Liver (tissue), 9 donors: Measurements from ENCODE around the gene SYPL1. TPM values are rescaled to one million over a fixed set of nuclear protein-coding genes. Genes with fewer than 3 reads are reported as not detected.

Source experiments
- DNase-seq: peaks from one replicate; pipeline ENCODE4 v3.0.0-alpha.2; 2017; ENCODE audit warnings: low spot score
- H3K27ac ChIP-seq, 2 donors: one replicate each; pipeline ENCODE4 v1.7.0; 2013; ENCODE audit warnings: inconsistent platforms in 2 of 2, low read length in 2 of 2, control low read depth in 1 of 2, low read depth in 1 of 2, mild to moderate bottlenecking in 1 of 2
- H3K27me3 ChIP-seq, 4 donors: one replicate each; pipeline versions ENCODE4 v1.6.1 to v1.7.0; 2013; ENCODE audit warnings: low read length in 3 of 4, inconsistent platforms in 1 of 4, mild to moderate bottlenecking in 1 of 4, moderate library complexity in 1 of 4; ENCODE audit not compliant: control insufficient read depth in 4 of 4, insufficient read depth in 4 of 4
- H3K36me3 ChIP-seq, 4 donors: one replicate each; pipeline versions ENCODE4 v1.6.1 to v1.7.0; 2013; ENCODE audit warnings: low read length in 3 of 4, mild to moderate bottlenecking in 3 of 4, low read depth in 1 of 4, moderate library complexity in 1 of 4; ENCODE audit not compliant: control insufficient read depth in 4 of 4, insufficient read depth in 3 of 4
- H3K4me1 ChIP-seq, 4 donors: one replicate each; pipeline versions ENCODE4 v1.6.1 to v1.7.0; 2013; ENCODE audit warnings: low read length in 3 of 4, mild to moderate bottlenecking in 3 of 4, moderate library complexity in 1 of 4; ENCODE audit not compliant: control insufficient read depth in 4 of 4, insufficient read depth in 4 of 4
- H3K4me3 ChIP-seq, 3 donors: one replicate each; pipeline versions ENCODE4 v1.6.1 to v1.7.0; 2013; ENCODE audit warnings: low read length in 3 of 3, control low read depth in 1 of 3, low read depth in 1 of 3, mild to moderate bottlenecking in 1 of 3
- H3K9ac ChIP-seq, 2 donors: one replicate each; pipeline ENCODE4 v1.7.0; 2013; ENCODE audit warnings: low read length in 2 of 2, mild to moderate bottlenecking in 2 of 2, moderate library complexity in 2 of 2, control low read depth in 1 of 2, low read depth in 1 of 2
- H3K9me3 ChIP-seq, 4 donors: one replicate each; pipeline versions ENCODE4 v1.6.1 to v1.7.0; 2013; ENCODE audit warnings: low read length in 3 of 4; ENCODE audit not compliant: control insufficient read depth in 4 of 4
- ATF3 ChIP-seq: IDR thresholded peaks from 2 replicates; pipeline ENCODE4 v1.6.1; 2016; ENCODE audit warnings: antibody characterized with exemption
- EGR1 ChIP-seq, 2 donors: IDR thresholded peaks; 2 replicates each; pipeline ENCODE4 v1.6.1; 2016 to 2018; ENCODE audit warnings: antibody characterized with exemption in 2 of 2, low read depth in 2 of 2
- FOXA1 ChIP-seq: IDR thresholded peaks from 2 replicates; pipeline ENCODE4 v1.6.1; 2016; ENCODE audit warnings: antibody characterized with exemption
- FOXA2 ChIP-seq: IDR thresholded peaks from 2 replicates; pipeline ENCODE4 v1.6.1; 2016; ENCODE audit warnings: antibody characterized with exemption
- GABPA ChIP-seq, 2 donors: IDR thresholded peaks in 1 of 2; conservative IDR thresholded peaks in 1 of 2; 2 replicates each; pipeline ENCODE4 v1.6.1; 2016; ENCODE audit warnings: antibody characterized with exemption in 2 of 2, mild to moderate bottlenecking in 1 of 2, moderate library complexity in 1 of 2
- HNF4A ChIP-seq, 2 donors: conservative IDR thresholded peaks; 2 replicates each; pipeline ENCODE4 v1.6.1; 2016; ENCODE audit warnings: antibody characterized with exemption in 2 of 2, mild to moderate bottlenecking in 2 of 2
- HNF4G ChIP-seq: IDR thresholded peaks from 2 replicates; pipeline ENCODE4 v1.6.1; 2016; ENCODE audit warnings: antibody characterized with exemption
- JUND ChIP-seq, 2 donors: IDR thresholded peaks; 2 replicates each; pipeline ENCODE4 v1.6.1; 2016; ENCODE audit warnings: antibody characterized with exemption in 2 of 2
- NR2F2 ChIP-seq: IDR thresholded peaks from 2 replicates; pipeline ENCODE4 v1.6.1; 2016; ENCODE audit warnings: antibody characterized with exemption
- RAD21 ChIP-seq, 2 donors: IDR thresholded peaks; 2 replicates each; pipeline ENCODE4 v1.6.1; 2016; ENCODE audit warnings: antibody characterized with exemption in 2 of 2, mild to moderate bottlenecking in 2 of 2
- REST ChIP-seq: IDR thresholded peaks from 2 replicates; pipeline ENCODE4 v1.6.1; 2016; ENCODE audit warnings: antibody characterized with exemption, mild to moderate bottlenecking
- RXRA ChIP-seq, 2 donors: IDR thresholded peaks; 2 replicates each; pipeline ENCODE4 v1.6.1; 2017 to 2018; ENCODE audit warnings: antibody characterized with exemption in 2 of 2, mild to moderate bottlenecking in 1 of 2
- TAF1 ChIP-seq: conservative IDR thresholded peaks from 2 replicates; pipeline ENCODE4 v1.6.1; 2016; ENCODE audit warnings: antibody characterized with exemption, mild to moderate bottlenecking
- YY1 ChIP-seq: IDR thresholded peaks from 2 replicates; pipeline ENCODE4 v1.6.1; 2016; ENCODE audit warnings: antibody characterized with exemption, mild to moderate bottlenecking
- WGBS: extraction: QIAGEN DNeasy Blood & Tissue Kit; methylation state at CpG from one replicate; pipeline ENCODE4 v1.1.7; 2013; 5-methylcytosine and 5-hydroxymethylcytosine counted together
- polyA plus RNA-seq, 2 donors: library from polyadenylated mRNA; stranded (reverse) in 1 of 2; unstranded in 1 of 2; fragments of 200-250 nt in 1 of 2; fragments of >200 nt in 1 of 2; fragmentation: Nextera tagmentation in 1 of 2; extraction: Ambion mirVana in 1 of 2; gene quantifications; one replicate each; pipeline versions ENCODE4 v1.2.1 to v1.2.3, GENCODE V29; 2013 to 2015
- total RNA-seq, 2 donors: library from RNA; depleted of rRNA; stranded (reverse); fragments of >200 nt; gene quantifications; one replicate each; pipeline ENCODE4 v1.2.3, GENCODE V29; 2014
- TF ChIP-seq, protein P1 (sequence below): IDR thresholded peaks from 2 replicates; pipeline ENCODE4 v1.6.1; 2016; ENCODE audit warnings: antibody characterized with exemption
- TF ChIP-seq, protein P2 (sequence below): fragments of 150-350 bp; IDR thresholded peaks from 2 replicates; pipeline ENCODE4 v1.5.1; 2017; ENCODE audit warnings: improper control_type of control experiment, low read depth, low read length; ENCODE audit not compliant: missing input control
- TF ChIP-seq, protein P3 (sequence below): IDR thresholded peaks from 2 replicates; pipeline ENCODE4 v1.6.1; 2016; ENCODE audit warnings: antibody characterized with exemption
- donor health status: healthy.
- donor health status: healthy.
- donor health status: healthy.
- donor health status: healthy.
- donor health status: healthy.

SYPL1 gene
- total and polyA plus RNA-seq, 4 donors, result 25.5 to 41.2 (median 28.8) TPM

DNA sequence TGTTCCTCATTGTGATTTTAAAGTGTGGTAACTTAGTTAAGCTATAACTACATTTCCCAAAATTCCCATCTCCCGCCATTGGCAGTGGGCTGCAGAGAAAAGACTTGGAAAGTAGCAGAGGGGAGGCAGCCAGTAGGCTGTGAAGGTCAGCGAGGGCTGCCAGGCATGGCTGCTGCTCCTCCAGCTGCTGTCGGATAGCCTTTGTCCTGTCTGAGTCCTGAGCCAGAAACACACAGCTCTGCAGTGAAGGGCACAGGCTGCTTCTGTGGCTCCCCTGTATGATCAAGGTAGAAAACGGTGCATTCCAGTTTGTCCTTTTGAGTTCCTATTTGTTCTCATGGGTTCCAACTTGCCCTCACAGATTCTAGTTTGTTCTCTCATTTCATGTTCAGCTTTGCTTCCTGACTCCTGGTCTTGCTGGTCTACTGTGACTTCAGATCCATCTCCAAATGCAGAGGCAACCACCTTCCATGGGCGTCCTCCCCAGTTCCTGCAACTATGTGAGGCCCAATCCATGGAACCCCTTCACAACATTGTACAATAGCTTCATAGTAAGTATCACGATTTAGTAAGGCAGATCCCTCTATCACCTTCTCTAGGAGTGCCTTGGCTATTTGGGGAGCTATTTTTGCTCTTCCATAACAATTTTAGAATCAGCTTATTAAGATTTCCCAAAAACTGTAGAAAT, 31.7 kb downstream of the SYPL1 start:
- Histone ChIP-seq H3K36me3 (no peaks in the 10 kb centered on the region), H3K4me3 (no peak overlapping the region), H3K9ac (no peak overlapping the region), H3K4me1 (peaks cover 0 to 3% (median 0%) of the 10 kb centered on the region in 4 donors), H3K27me3 (no peaks in the 10 kb centered on the region), H3K27ac (no peak overlapping the region), H3K9me3 (no peaks in the 10 kb centered on the region)
- TF ChIP-seq, protein P1, sequence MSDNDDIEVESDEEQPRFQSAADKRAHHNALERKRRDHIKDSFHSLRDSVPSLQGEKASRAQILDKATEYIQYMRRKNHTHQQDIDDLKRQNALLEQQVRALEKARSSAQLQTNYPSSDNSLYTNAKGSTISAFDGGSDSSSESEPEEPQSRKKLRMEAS, result no peak
- peak in 1 of 2 donors; percentile 18 for TF ChIP-seq HNF4A (conservative IDR thresholded peaks at IDR 0.05)
- WGBS, result 68% methylated on average over 6 of the region's 6 CpGs
- no peak for DNase-seq

DNA sequence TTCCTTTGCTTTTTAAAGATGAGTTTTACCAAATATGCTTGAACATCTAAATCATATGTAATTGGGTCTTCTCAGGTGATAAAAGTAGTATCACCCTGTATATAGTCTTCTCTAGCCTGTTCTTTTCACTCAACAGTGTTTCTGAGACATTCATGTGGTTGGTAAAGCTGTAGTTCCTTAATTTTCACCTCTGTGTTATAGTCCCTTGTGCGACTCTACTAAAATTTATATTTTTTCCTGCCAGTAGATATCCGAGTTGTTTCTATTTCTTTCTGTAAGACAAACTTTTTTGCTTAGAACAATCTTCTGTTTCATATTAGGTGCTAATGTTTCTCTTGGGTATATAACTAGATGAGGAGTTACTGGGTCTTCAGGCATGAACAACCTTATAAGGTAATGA, 35.6 kb downstream of the SYPL1 start:
- Histone ChIP-seq H3K27ac (no peak overlapping the region), H3K36me3 (no peaks in the 10 kb centered on the region), H3K27me3 (no peaks in the 10 kb centered on the region), H3K4me1 (peaks cover 0 to 8% (median under 1%) of the 10 kb centered on the region in 4 donors), H3K9ac (no peak overlapping the region), H3K4me3 (no peak overlapping the region), H3K9me3 (no peaks in the 10 kb centered on the region)
- no peak for DNase-seq
- 92% methylated on average over 2 of the region's 2 CpGs for WGBS
- TF ChIP-seq REST (no peak), HNF4G (no peak), TAF1 (no peak), JUND (IDR thresholded peaks at IDR 0.05) (no peak), NR2F2 (no peak), FOXA2 (no peak), ATF3 (no peak), FOXA1 (no peak), RXRA (IDR thresholded peaks at IDR 0.05) (no peak), GABPA (IDR thresholded peaks at IDR 0.05 in 1 of 2, conservative IDR thresholded peaks at IDR 0.05 in 1 of 2) (no peak), EGR1 (IDR thresholded peaks at IDR 0.05; ENCODE audit: low read depth in 2 of 2) (no peak), RAD21 (IDR thresholded peaks at IDR 0.05) (no peak), HNF4A (conservative IDR thresholded peaks at IDR 0.05) (no peak), YY1 (no peak)
- TF ChIP-seq, protein P1, result no peak
- TF ChIP-seq, protein P2, sequence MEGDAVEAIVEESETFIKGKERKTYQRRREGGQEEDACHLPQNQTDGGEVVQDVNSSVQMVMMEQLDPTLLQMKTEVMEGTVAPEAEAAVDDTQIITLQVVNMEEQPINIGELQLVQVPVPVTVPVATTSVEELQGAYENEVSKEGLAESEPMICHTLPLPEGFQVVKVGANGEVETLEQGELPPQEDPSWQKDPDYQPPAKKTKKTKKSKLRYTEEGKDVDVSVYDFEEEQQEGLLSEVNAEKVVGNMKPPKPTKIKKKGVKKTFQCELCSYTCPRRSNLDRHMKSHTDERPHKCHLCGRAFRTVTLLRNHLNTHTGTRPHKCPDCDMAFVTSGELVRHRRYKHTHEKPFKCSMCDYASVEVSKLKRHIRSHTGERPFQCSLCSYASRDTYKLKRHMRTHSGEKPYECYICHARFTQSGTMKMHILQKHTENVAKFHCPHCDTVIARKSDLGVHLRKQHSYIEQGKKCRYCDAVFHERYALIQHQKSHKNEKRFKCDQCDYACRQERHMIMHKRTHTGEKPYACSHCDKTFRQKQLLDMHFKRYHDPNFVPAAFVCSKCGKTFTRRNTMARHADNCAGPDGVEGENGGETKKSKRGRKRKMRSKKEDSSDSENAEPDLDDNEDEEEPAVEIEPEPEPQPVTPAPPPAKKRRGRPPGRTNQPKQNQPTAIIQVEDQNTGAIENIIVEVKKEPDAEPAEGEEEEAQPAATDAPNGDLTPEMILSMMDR, result no peak
- TF ChIP-seq, protein P3, sequence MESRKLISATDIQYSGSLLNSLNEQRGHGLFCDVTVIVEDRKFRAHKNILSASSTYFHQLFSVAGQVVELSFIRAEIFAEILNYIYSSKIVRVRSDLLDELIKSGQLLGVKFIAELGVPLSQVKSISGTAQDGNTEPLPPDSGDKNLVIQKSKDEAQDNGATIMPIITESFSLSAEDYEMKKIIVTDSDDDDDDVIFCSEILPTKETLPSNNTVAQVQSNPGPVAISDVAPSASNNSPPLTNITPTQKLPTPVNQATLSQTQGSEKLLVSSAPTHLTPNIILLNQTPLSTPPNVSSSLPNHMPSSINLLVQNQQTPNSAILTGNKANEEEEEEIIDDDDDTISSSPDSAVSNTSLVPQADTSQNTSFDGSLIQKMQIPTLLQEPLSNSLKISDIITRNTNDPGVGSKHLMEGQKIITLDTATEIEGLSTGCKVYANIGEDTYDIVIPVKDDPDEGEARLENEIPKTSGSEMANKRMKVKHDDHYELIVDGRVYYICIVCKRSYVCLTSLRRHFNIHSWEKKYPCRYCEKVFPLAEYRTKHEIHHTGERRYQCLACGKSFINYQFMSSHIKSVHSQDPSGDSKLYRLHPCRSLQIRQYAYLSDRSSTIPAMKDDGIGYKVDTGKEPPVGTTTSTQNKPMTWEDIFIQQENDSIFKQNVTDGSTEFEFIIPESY, result no peak
